IMR-90 (cell line): ENCODE data around the gene RIPOR3. TPM values are rescaled to one million over a fixed set of nuclear protein-coding genes. Genes with fewer than 3 reads are reported as not detected.

Source experiments
- ATAC-seq: fragments of 200-7000 bp; cut with Tn5 transposase; 2 replicates; pipeline ENCODE4 v1.9.1; 2020; ENCODE audit warnings: low read depth, mild to moderate bottlenecking, moderate library complexity
- BruUV-seq: library from RNA; stranded (reverse); fragments of 400-500 nt; replicated peaks from 2 replicates; lab custom pipeline; 2021; lab: Mats Ljungman, UMichigan
- CTCF ChIA-PET: fragments of 300-600 bp; formaldehyde crosslinking; extraction: SDS; loops from one replicate; lab custom pipeline; 2021; ENCODE audit warnings: antibody characterized with exemption; lab: Yijun Ruan, JAX
- POLR2A ChIA-PET: fragments of 300-600 bp; sonication (Branson Sonifier 250); formaldehyde crosslinking; loops from one replicate; lab custom pipeline; 2022; ENCODE audit warnings: antibody characterized with exemption; ENCODE audit not compliant: unreplicated experiment; lab: Charles Lee
- DNase-seq: peaks from one replicate; pipeline ENCODE4 v3.0.0; 2013
- H2AFZ ChIP-seq: replicated peaks from 2 replicates; pipeline ENCODE3; 2013; ENCODE audit warnings: low read length, mild to moderate bottlenecking; ENCODE audit not compliant: poor library complexity
- H2AK5ac ChIP-seq: 2 replicates; pipeline ENCODE4 v1.6.1; 2013; ENCODE audit warnings: low read depth, low read length, inconsistent platforms
- H2AK9ac ChIP-seq: replicated peaks from 2 replicates; pipeline ENCODE3; 2013; ENCODE audit warnings: mild to moderate bottlenecking, low read depth, low read length, moderate library complexity; ENCODE audit not compliant: poor library complexity
- H2BK120ac ChIP-seq: 2 replicates; pipeline ENCODE4 v1.6.1; 2013; ENCODE audit warnings: low read depth, low read length, inconsistent platforms
- H2BK15ac ChIP-seq: 3 replicates; pipeline ENCODE4 v1.6.1; 2013; ENCODE audit warnings: low read depth, low read length, inconsistent platforms
- H2BK20ac ChIP-seq: 2 replicates; pipeline ENCODE4 v1.6.1; 2013; ENCODE audit warnings: low read depth, mild to moderate bottlenecking, inconsistent platforms, low read length, moderate library complexity
- H2BK5ac ChIP-seq: 2 replicates; pipeline ENCODE4 v1.6.1; 2013; ENCODE audit warnings: mild to moderate bottlenecking, low read depth, low read length, inconsistent platforms; ENCODE audit not compliant: poor library complexity, severe bottlenecking
- H3K14ac ChIP-seq: replicated peaks from 2 replicates; pipeline ENCODE4 v1.6.1; 2013; ENCODE audit warnings: low read depth, low read length, inconsistent platforms
- H3K18ac ChIP-seq: 2 replicates; pipeline ENCODE4 v1.6.1; 2013; ENCODE audit warnings: low read depth, low read length, control low read depth
- H3K23ac ChIP-seq: 2 replicates; pipeline ENCODE4 v1.6.1; 2013; ENCODE audit warnings: low read depth, low read length, inconsistent platforms
- H3K27ac ChIP-seq: 2 replicates; pipeline ENCODE4 v1.5.1; 2013; ENCODE audit warnings: mild to moderate bottlenecking, control low read depth, low read length; ENCODE audit not compliant: insufficient read depth
- H3K27me3 ChIP-seq: 2 replicates; pipeline ENCODE4 v1.6.1; 2013; ENCODE audit warnings: low read length; ENCODE audit not compliant: control insufficient read depth, insufficient read depth
- H3K36me3 ChIP-seq: 2 replicates; pipeline ENCODE4 v1.6.1; 2013; ENCODE audit warnings: low read length, mixed read lengths; ENCODE audit not compliant: control insufficient read depth, insufficient read depth
- H3K4ac ChIP-seq: 2 replicates; pipeline ENCODE4 v1.6.1; 2013; ENCODE audit warnings: low read depth, low read length, inconsistent platforms
- H3K4me1 ChIP-seq: 2 replicates; pipeline ENCODE4 v1.6.1; 2013; ENCODE audit warnings: low read length, mixed read lengths; ENCODE audit not compliant: control insufficient read depth, insufficient read depth
- H3K4me2 ChIP-seq: 2 replicates; pipeline ENCODE4 v1.6.1; 2013; ENCODE audit warnings: low read depth, mild to moderate bottlenecking, control low read depth, low read length, moderate library complexity
- H3K4me3 ChIP-seq: 2 replicates; pipeline ENCODE4 v1.5.1; 2013; ENCODE audit warnings: low read depth, mild to moderate bottlenecking, control low read depth, low read length, moderate library complexity; ENCODE audit not compliant: insufficient read depth
- H3K56ac ChIP-seq: 2 replicates; pipeline ENCODE4 v1.6.1; 2013; ENCODE audit warnings: low read length, inconsistent platforms; ENCODE audit not compliant: insufficient read depth; ENCODE audit errors: extremely low read depth
- H3K79me1 ChIP-seq, 2 experiments: 2 replicates each; pipeline ENCODE4 v1.6.1; 2013; ENCODE audit warnings: low read length in 2 of 2, inconsistent platforms in 1 of 2, low read depth in 1 of 2
- H3K9ac ChIP-seq: 2 replicates; pipeline ENCODE4 v1.6.1; 2013; ENCODE audit warnings: low read depth, low read length, control low read depth
- H3K9me1 ChIP-seq: 2 replicates; pipeline ENCODE4 v1.6.1; 2013; ENCODE audit warnings: low read length, inconsistent platforms; ENCODE audit not compliant: insufficient read depth
- H3K9me3 ChIP-seq: 2 replicates; pipeline ENCODE4 v1.6.1; 2013; ENCODE audit warnings: low read length; ENCODE audit not compliant: control insufficient read depth, insufficient read depth
- H4K20me1 ChIP-seq: 2 replicates; pipeline ENCODE4 v1.6.1; 2013; ENCODE audit warnings: low read length, inconsistent platforms; ENCODE audit not compliant: insufficient read depth
- H4K5ac ChIP-seq: 2 replicates; pipeline ENCODE4 v1.6.1; 2013; ENCODE audit warnings: mild to moderate bottlenecking, low read depth, low read length, control low read depth
- H4K8ac ChIP-seq, 2 experiments: 2 replicates each; pipeline ENCODE4 v1.6.1; 2013; ENCODE audit warnings: low read depth in 2 of 2, low read length in 2 of 2, control low read depth in 1 of 2, inconsistent platforms in 1 of 2
- H4K91ac ChIP-seq: 2 replicates; pipeline ENCODE4 v1.6.1; 2013; ENCODE audit warnings: low read depth, low read length, inconsistent platforms; ENCODE audit not compliant: insufficient read depth
- BHLHE40 ChIP-seq: fragments of 150-350 bp; IDR thresholded peaks from 2 replicates; pipeline ENCODE4 v1.6.1; 2016; ENCODE audit warnings: mild to moderate bottlenecking, low read depth, low read length
- CEBPB ChIP-seq: IDR thresholded peaks from 2 replicates; pipeline ENCODE4 v1.6.1; 2012; ENCODE audit warnings: low read depth, low read length, improper control_type of control experiment
- CHD1 ChIP-seq: IDR thresholded peaks from 2 replicates; pipeline ENCODE4 v1.6.1; 2012; ENCODE audit warnings: low read depth, low read length, improper control_type of control experiment
- FOS ChIP-seq: fragments of 150-350 bp; IDR thresholded peaks from 2 replicates; pipeline ENCODE4 v1.6.1; 2016; ENCODE audit warnings: low read depth, low read length
- MAFK ChIP-seq: IDR thresholded peaks from 2 replicates; pipeline ENCODE4 v1.6.1; 2012; ENCODE audit warnings: low read depth, low read length, improper control_type of control experiment
- MAZ ChIP-seq: IDR thresholded peaks from 2 replicates; pipeline ENCODE4 v1.6.1; 2012; ENCODE audit warnings: low read depth, mild to moderate bottlenecking, low read length, improper control_type of control experiment, moderate library complexity, borderline replicate concordance
- MXI1 ChIP-seq: IDR thresholded peaks from 2 replicates; pipeline ENCODE4 v1.6.1; 2012; ENCODE audit warnings: low read depth, mild to moderate bottlenecking, low read length, moderate library complexity, borderline replicate concordance
- NFE2L2 ChIP-seq: fragments of 150-350 bp; IDR thresholded peaks from 2 replicates; pipeline ENCODE4 v1.6.1; 2016; ENCODE audit warnings: low read depth, mild to moderate bottlenecking, low read length
- POLR2A ChIP-seq: IDR thresholded peaks from 2 replicates; pipeline ENCODE4 v1.6.1; 2012; ENCODE audit warnings: mild to moderate bottlenecking, low read depth, low read length
- RAD21 ChIP-seq: IDR thresholded peaks from 2 replicates; pipeline ENCODE4 v1.6.1; 2012; ENCODE audit warnings: low read length, improper control_type of control experiment
- RCOR1 ChIP-seq: IDR thresholded peaks from 2 replicates; pipeline ENCODE4 v1.6.1; 2012; ENCODE audit warnings: mild to moderate bottlenecking, low read length, improper control_type of control experiment; ENCODE audit not compliant: insufficient replicate concordance
- RFX5 ChIP-seq: IDR thresholded peaks from 2 replicates; pipeline ENCODE4 v1.8.0; 2012; ENCODE audit warnings: low read depth, mild to moderate bottlenecking, low read length, moderate library complexity
- SMC3 ChIP-seq: fragments of 150-350 bp; IDR thresholded peaks from 2 replicates; pipeline ENCODE4 v1.6.1; 2016; ENCODE audit warnings: low read depth, mild to moderate bottlenecking, antibody characterized with exemption, low read length, moderate library complexity
- WGBS, 2 experiments: methylation state at CpG; one replicate each; pipeline versions ENCODE4 v1.1.5 to v1.1.7; 2013; ENCODE audit warnings: missing lambda C conversion rate in 2 of 2; ENCODE audit not compliant: insufficient read length in 1 of 2; ENCODE audit errors: extremely low coverage in 2 of 2; 5-methylcytosine and 5-hydroxymethylcytosine counted together
- dilution Hi-C: fragments of 300-500 bp; cut with HindIII; formaldehyde crosslinking; loops from one replicate; pipeline ENCODE4 v1.14.3; 2018; ENCODE audit warnings: low sequenced_read_pairs; ENCODE audit not compliant: unreplicated experiment
- in situ Hi-C: fragments of 300-500 bp; cut with MboI; formaldehyde crosslinking; loops from 3 replicates; pipeline ENCODE4 v1.14.3; 2019; ENCODE audit warnings: low sequenced_read_pairs, inconsistent platforms, mixed read lengths
- intact Hi-C: fragments of 100-400 bp; cut with micrococcal nuclease; formaldehyde crosslinking; loops from 2 replicates; pipeline ENCODE4 v1.10.0; 2022
- polyA plus RNA-seq, 3 experiments: library from polyadenylated mRNA; depleted of rRNA; stranded (reverse); fragments of >200 nt; gene quantifications; 2 replicates each; pipeline ENCODE4 v1.2.3, GENCODE V29; 2012; ENCODE audit warnings: low replicate concordance in 1 of 3
- total RNA-seq: library from RNA; depleted of rRNA; stranded (reverse); fragments of >200 nt; gene quantifications from 2 replicates; pipeline ENCODE4 v1.2.3, GENCODE V29; 2012
- TF ChIP-seq, protein P1 (sequence below): fragments of 150-350 bp; IDR thresholded peaks from 2 replicates; pipeline ENCODE4 v1.6.1; 2017; ENCODE audit warnings: mild to moderate bottlenecking, antibody characterized with exemption, low read length, low read depth
- TF ChIP-seq, protein P2 (sequence below): conservative IDR thresholded peaks from 2 replicates; pipeline ENCODE4 v1.5.1; 2012; ENCODE audit warnings: mild to moderate bottlenecking, low read depth, low read length, improper control_type of control experiment
- TF ChIP-seq, protein P3 (sequence below): fragments of 150-350 bp; IDR thresholded peaks from 2 replicates; pipeline ENCODE4 v1.6.1; 2016; ENCODE audit warnings: low read depth, mild to moderate bottlenecking, low read length, moderate library complexity, borderline replicate concordance

The RIPOR3 gene
- total and polyA plus RNA-seq, 2 of the 4 experiments (the other 2 are of a cell fraction) = 0.54 to 1.7 TPM

DNA sequence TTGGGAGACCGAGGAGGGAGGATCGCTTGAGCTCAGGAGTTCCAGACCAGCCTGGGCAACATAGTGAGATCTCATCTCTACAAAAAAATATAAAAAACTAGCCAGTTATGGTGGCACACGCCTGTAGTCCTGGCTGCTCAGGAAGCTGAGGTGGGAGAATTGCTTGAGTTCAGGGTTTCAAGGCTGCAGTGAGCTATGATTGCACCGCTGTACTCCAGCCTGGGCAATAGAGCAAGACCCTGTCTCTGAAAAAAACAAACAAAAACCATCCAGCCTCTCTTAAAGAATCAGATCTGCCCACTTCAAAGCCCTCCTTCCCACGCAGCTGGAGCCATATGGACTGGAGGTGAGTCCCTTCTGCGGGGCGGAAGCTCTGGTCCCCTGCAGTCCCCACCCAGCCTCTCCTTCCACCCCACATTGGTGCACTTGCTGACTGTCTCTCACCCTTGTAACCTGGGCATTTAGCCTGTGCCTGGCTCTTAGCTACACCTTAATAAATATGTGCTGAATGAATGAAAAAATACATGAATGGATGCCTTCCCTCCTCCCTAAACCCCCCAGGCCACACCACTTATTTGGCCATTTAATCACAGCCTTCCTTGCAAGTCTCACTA lies 32.9 kb upstream of the RIPOR3 start:
- H3K4ac ChIP-seq = peak overlapping the region; percentile 76
- H2BK15ac ChIP-seq = peak overlapping the region; percentile 74; the same call in 2 of the 3 replicates
- intact Hi-C loops (no loop called here), dilution Hi-C loops (no loop called here), in situ Hi-C loops (no loop called here)
- peak overlapping the region; percentile 75 to 83 for H4K8ac ChIP-seq
- ChIA-PET POLR2A (no interaction called here), CTCF (interaction anchor here (0.7 to 2.9 kb wide), 2 partner anchors 11 to 26 kb away, joined by 3 to 11 read pairs; no protein-coding TSS in a partner anchor)
- no peaks in the 10 kb centered on the region for H3K9me3 ChIP-seq
- no peaks in the 10 kb centered on the region for H3K36me3 ChIP-seq
- peak overlapping the region; percentile 91 for H2AK5ac ChIP-seq
- H3K27me3 ChIP-seq = no peaks in the 10 kb centered on the region
- peak overlapping the region; percentile 88 for H2BK20ac ChIP-seq
- H2AFZ ChIP-seq = peak overlapping the region; percentile 92
- H3K14ac ChIP-seq = peak overlapping the region; percentile 82
- no peak overlapping the region for H3K4me3 ChIP-seq
- H2BK5ac ChIP-seq = peak overlapping the region; percentile 56
- TF ChIP-seq SMC3 = no peak
- TF ChIP-seq CHD1 = no peak
- no peak for TF ChIP-seq NFE2L2
- no peak for TF ChIP-seq RFX5
- TF ChIP-seq MAZ = no peak
- TF ChIP-seq CEBPB = no peak
- TF ChIP-seq MAFK = no peak
- TF ChIP-seq, protein P1, sequence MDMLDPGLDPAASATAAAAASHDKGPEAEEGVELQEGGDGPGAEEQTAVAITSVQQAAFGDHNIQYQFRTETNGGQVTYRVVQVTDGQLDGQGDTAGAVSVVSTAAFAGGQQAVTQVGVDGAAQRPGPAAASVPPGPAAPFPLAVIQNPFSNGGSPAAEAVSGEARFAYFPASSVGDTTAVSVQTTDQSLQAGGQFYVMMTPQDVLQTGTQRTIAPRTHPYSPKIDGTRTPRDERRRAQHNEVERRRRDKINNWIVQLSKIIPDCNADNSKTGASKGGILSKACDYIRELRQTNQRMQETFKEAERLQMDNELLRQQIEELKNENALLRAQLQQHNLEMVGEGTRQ = no peak
- TF ChIP-seq RAD21 = no peak
- no peak for TF ChIP-seq RCOR1
- TF ChIP-seq, protein P2, sequence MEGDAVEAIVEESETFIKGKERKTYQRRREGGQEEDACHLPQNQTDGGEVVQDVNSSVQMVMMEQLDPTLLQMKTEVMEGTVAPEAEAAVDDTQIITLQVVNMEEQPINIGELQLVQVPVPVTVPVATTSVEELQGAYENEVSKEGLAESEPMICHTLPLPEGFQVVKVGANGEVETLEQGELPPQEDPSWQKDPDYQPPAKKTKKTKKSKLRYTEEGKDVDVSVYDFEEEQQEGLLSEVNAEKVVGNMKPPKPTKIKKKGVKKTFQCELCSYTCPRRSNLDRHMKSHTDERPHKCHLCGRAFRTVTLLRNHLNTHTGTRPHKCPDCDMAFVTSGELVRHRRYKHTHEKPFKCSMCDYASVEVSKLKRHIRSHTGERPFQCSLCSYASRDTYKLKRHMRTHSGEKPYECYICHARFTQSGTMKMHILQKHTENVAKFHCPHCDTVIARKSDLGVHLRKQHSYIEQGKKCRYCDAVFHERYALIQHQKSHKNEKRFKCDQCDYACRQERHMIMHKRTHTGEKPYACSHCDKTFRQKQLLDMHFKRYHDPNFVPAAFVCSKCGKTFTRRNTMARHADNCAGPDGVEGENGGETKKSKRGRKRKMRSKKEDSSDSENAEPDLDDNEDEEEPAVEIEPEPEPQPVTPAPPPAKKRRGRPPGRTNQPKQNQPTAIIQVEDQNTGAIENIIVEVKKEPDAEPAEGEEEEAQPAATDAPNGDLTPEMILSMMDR = no peak
- no peak for TF ChIP-seq MXI1
- TF ChIP-seq BHLHE40 = no peak
- TF ChIP-seq FOS = no peak
- TF ChIP-seq, protein P3, sequence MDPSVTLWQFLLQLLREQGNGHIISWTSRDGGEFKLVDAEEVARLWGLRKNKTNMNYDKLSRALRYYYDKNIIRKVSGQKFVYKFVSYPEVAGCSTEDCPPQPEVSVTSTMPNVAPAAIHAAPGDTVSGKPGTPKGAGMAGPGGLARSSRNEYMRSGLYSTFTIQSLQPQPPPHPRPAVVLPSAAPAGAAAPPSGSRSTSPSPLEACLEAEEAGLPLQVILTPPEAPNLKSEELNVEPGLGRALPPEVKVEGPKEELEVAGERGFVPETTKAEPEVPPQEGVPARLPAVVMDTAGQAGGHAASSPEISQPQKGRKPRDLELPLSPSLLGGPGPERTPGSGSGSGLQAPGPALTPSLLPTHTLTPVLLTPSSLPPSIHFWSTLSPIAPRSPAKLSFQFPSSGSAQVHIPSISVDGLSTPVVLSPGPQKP = no peak
- TF ChIP-seq POLR2A = no peak
- WGBS, 2 experiments = no CpG with 5 or more reads among the region's 7 CpGs
- peaks cover 13% of the 10 kb centered on the region for H3K4me1 ChIP-seq
- peaks cover 22% of the 10 kb centered on the region for H3K9me1 ChIP-seq
- H3K27ac ChIP-seq = peak overlapping the region; percentile 66
- H2AK9ac ChIP-seq = peak overlapping the region; percentile 78
- peak overlapping the region; percentile 82 for H2BK120ac ChIP-seq
- H3K79me1 ChIP-seq = no peaks in the 10 kb centered on the region
- peak overlapping the region; percentile 69 for H3K56ac ChIP-seq
- ATAC-seq = no peak
- peak overlapping the region; percentile 73 for H4K91ac ChIP-seq
- no peak for DNase-seq
- H3K23ac ChIP-seq = peak overlapping the region; percentile 15
- peak overlapping the region; percentile 52 for H3K18ac ChIP-seq
- peak overlapping the region; percentile 30 for H3K9ac ChIP-seq
- peak overlapping the region; percentile 17 for H4K5ac ChIP-seq
- no TSS peak for BruUV-seq
- H3K4me2 ChIP-seq = peak overlapping the region; percentile 55
- H4K20me1 ChIP-seq = no peaks in the 10 kb centered on the region
